ENCODE data around the gene RAB8B.

Gene RAB8B

GRCh38 chr15:63294359-63294758 lies 105.0 kb downstream of the RAB8B start:
- DNase-seq (ENCODE audit: low read depth) = no peak
- no peak for TF ChIP-seq POLR2A (IDR thresholded peaks at IDR 0.05; ENCODE audit: extremely low read depth, insufficient read length)
- TF ChIP-seq, protein P1, sequence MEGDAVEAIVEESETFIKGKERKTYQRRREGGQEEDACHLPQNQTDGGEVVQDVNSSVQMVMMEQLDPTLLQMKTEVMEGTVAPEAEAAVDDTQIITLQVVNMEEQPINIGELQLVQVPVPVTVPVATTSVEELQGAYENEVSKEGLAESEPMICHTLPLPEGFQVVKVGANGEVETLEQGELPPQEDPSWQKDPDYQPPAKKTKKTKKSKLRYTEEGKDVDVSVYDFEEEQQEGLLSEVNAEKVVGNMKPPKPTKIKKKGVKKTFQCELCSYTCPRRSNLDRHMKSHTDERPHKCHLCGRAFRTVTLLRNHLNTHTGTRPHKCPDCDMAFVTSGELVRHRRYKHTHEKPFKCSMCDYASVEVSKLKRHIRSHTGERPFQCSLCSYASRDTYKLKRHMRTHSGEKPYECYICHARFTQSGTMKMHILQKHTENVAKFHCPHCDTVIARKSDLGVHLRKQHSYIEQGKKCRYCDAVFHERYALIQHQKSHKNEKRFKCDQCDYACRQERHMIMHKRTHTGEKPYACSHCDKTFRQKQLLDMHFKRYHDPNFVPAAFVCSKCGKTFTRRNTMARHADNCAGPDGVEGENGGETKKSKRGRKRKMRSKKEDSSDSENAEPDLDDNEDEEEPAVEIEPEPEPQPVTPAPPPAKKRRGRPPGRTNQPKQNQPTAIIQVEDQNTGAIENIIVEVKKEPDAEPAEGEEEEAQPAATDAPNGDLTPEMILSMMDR (IDR thresholded peaks at IDR 0.05; ENCODE audit: low read depth, low read length) = no peak
- no peak overlapping the region for H3K4me3 ChIP-seq (ENCODE audit: low read depth, low read length)

DNA sequence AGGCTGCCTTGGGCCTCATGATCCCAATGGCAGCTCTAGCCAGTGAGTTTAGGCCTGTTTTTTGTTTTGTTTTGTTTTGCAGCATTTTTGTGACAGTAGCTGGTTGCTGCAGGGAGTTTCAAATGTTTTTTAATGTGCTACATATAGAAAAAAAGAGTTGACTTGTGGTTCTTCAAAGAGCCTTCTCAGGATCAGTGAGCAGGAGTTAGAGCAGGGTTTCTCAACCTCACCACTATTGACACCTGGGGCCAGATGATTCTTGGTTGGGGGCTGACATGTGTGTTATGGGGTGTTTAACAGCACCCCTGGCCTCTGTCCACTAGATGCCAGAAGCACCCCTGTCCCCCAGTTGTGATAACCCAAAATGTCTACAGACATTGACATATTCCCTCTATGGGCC lies 105.9 kb downstream of the RAB8B start:
- DNase-seq (ENCODE audit: low read depth) = no peak
- H3K4me3 ChIP-seq (ENCODE audit: low read depth, low read length) = no peak overlapping the region
- TF ChIP-seq MYC (IDR thresholded peaks at IDR 0.05; ENCODE audit: low read depth, low read length) = no peak
- TF ChIP-seq POLR2A (IDR thresholded peaks at IDR 0.05; ENCODE audit: extremely low read depth, insufficient read length) = no peak

GRCh38 chr15:63296195-63296594 lies 106.8 kb downstream of the RAB8B start:
- H3K4me3 ChIP-seq (ENCODE audit: low read depth, low read length) = no peak overlapping the region
- TF ChIP-seq POLR2A (IDR thresholded peaks at IDR 0.05; ENCODE audit: extremely low read depth, insufficient read length) (no peak), MAX (IDR thresholded peaks at IDR 0.05; ENCODE audit: low read depth, low read length) (no peak), MYC (IDR thresholded peaks at IDR 0.05; ENCODE audit: low read depth, low read length) (no peak)
- TF ChIP-seq, protein P1 (IDR thresholded peaks at IDR 0.05; ENCODE audit: low read depth, low read length) = no peak
- DNase-seq (ENCODE audit: low read depth) = no peak

- no peak for TF ChIP-seq MAX (IDR thresholded peaks at IDR 0.05; ENCODE audit: low read depth, low read length)
- DNase-seq (ENCODE audit: low read depth) = no peak
- no peak overlapping the region for H3K4me3 ChIP-seq (ENCODE audit: low read depth, low read length)
These were observed 110.7 kb downstream of the RAB8B start for GRCh38 chr15:63299943-63300575.

DNA sequence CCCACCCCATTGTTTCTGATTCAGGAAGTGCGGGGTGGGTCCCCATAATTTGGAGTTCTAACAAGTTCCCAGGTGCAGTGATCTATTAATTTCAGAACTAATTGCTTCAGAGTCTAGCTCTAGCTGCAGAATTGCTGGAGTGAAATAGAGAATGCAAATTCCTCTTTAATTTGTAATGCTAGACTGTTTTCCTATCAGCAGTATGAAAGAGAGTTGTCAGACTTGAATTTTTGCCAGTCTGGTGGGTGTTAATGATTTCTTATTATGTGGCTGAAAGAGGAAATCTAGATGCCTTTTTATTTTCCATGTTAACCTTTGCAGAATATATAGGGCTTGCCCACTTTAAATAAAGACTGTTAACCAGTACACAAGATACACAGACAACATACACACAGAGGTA lies 111.7 kb downstream of the RAB8B start:
- no peak for TF ChIP-seq MAX (IDR thresholded peaks at IDR 0.05; ENCODE audit: low read depth, low read length)
- no peak for TF ChIP-seq MYC (IDR thresholded peaks at IDR 0.05; ENCODE audit: low read depth, low read length)
- TF ChIP-seq, protein P1 (IDR thresholded peaks at IDR 0.05; ENCODE audit: low read depth, low read length) = no peak
- no peak for TF ChIP-seq POLR2A (IDR thresholded peaks at IDR 0.05; ENCODE audit: extremely low read depth, insufficient read length)
- H3K4me3 ChIP-seq (ENCODE audit: low read depth, low read length) = no peak overlapping the region
- DNase-seq (ENCODE audit: low read depth) = no peak

- no peak for DNase-seq (ENCODE audit: low read depth)
- H3K4me3 ChIP-seq (ENCODE audit: low read depth, low read length) = no peak overlapping the region
- TF ChIP-seq MYC (IDR thresholded peaks at IDR 0.05; ENCODE audit: low read depth, low read length) = no peak
- no peak for TF ChIP-seq MAX (IDR thresholded peaks at IDR 0.05; ENCODE audit: low read depth, low read length)
These were observed 115.9 kb downstream of the RAB8B start for GRCh38 chr15:63305260-63305659.

DNA sequence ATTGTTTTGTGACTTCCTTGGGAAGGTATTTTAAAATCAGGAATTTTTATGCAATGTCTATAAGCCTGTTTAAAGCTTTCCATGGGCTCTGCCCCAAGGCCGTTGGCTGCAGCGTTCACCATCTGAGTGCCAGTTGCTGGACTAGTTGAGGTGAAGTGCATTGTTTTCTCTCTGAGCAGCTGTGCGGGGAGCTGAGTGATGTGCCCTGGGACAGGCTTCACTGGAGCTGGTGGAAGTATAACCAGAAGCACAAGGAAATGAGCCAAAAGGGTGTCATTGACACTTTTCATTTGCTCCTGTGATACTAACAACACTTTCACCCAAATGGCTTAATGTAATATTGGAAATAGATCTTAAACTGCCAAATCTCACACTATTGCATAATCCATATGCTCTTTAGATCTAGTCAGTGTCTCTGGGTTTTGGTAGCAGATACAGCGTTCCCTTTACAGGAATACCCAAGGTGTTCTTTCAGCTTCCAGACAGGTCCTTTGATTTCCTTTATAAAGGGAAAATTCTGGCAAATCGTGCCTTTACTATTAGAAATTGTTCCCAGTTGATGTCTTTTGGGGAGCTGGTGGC lies 117.2 kb downstream of the RAB8B start:
- no peak for DNase-seq (ENCODE audit: low read depth)
- TF ChIP-seq, protein P1 (IDR thresholded peaks at IDR 0.05; ENCODE audit: low read depth, low read length) = no peak
- TF ChIP-seq MAX (IDR thresholded peaks at IDR 0.05; ENCODE audit: low read depth, low read length) = no peak
- TF ChIP-seq POLR2A (IDR thresholded peaks at IDR 0.05; ENCODE audit: extremely low read depth, insufficient read length) = no peak
- no peak for TF ChIP-seq MYC (IDR thresholded peaks at IDR 0.05; ENCODE audit: low read depth, low read length)
- no peak overlapping the region for H3K4me3 ChIP-seq (ENCODE audit: low read depth, low read length)

Data from NB4 (cell line).